Upper lobe of left lung (tissue), 4 donors: Measurements from ENCODE around the gene CREB3L2.

ENCODE experiments used
- CTCF ChIP-seq, 6 experiments: fragments of 450-650 bp in 4 of 6; fragments of 200-600 bp in 2 of 6; sonication (generic) in 2 of 6; IDR thresholded peaks; one replicate each; pipeline ENCODE4 v1.5.1; 2016 to 2019; ENCODE audit warnings: antibody characterized with exemption in 6 of 6
- POLR2A ChIP-seq, 4 donors: fragments of 450-650 bp; IDR thresholded peaks; one replicate each; pipeline ENCODE4 v1.5.1; 2016 to 2017; ENCODE audit warnings: antibody characterized with exemption in 4 of 4, mild to moderate bottlenecking in 2 of 4
- POLR2AphosphoS5 ChIP-seq, 2 donors: sonication (generic); formaldehyde crosslinking; IDR thresholded peaks; one replicate each; pipeline ENCODE4 v1.5.1; 2017; ENCODE audit warnings: antibody characterized with exemption in 2 of 2

- no peak for TF ChIP-seq CTCF (IDR thresholded peaks at IDR 0.05)
- no peak for TF ChIP-seq POLR2A (IDR thresholded peaks at IDR 0.05)
- no peak for TF ChIP-seq POLR2AphosphoS5 (IDR thresholded peaks at IDR 0.05)
Measured at GRCh38 chr7:138008019-138008587, 6.2 kb upstream of the CREB3L2 start.
